Hepatic stellate cell (primary cell): ENCODE data around the gene KRTAP4-5.
"Not testable (repeated sequence)": the region's sequence is repeated elsewhere in the genome, so short reads cannot be mapped to it uniquely, and the experiment has no call there.

Source experiments
- DNase-seq: peaks from one replicate; pipeline ENCODE4 v3.0.0; 2011; ENCODE audit warnings: low spot score

Gene KRTAP4-5

GRCh38 chr17:41108728-41109386 lies 40.8 kb downstream of the KRTAP4-5 start:
- DNase-seq, result not testable (repeated sequence)

GRCh38 chr17:41107941-41108450 lies 41.6 kb downstream of the KRTAP4-5 start:
- DNase-seq, result no peak

DNA sequence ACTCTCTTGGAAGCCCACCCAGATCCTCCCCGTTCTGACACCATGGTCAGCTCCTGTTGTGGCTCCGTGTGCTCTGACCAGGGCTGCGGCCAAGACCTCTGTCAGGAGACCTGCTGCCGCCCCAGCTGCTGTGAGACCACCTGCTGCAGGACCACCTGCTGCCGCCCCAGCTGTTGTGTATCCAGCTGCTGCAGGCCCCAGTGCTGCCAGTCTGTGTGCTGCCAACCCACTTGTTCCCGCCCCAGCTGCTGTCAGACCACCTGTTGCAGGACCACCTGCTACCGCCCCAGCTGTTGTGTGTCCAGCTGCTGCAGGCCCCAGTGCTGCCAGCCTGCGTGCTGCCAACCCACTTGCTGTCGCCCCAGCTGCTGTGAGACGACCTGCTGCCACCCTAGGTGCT lies 44.3 kb downstream of the KRTAP4-5 start, which contains the start of gene KRTAP4-9:
Gene KRTAP4-9 (plus strand): TSS at position 43 of the 400 bp plus-strand sequence. CDS start 0 bp downstream, at position 43.
- DNase-seq, result not testable (repeated sequence)

DNA sequence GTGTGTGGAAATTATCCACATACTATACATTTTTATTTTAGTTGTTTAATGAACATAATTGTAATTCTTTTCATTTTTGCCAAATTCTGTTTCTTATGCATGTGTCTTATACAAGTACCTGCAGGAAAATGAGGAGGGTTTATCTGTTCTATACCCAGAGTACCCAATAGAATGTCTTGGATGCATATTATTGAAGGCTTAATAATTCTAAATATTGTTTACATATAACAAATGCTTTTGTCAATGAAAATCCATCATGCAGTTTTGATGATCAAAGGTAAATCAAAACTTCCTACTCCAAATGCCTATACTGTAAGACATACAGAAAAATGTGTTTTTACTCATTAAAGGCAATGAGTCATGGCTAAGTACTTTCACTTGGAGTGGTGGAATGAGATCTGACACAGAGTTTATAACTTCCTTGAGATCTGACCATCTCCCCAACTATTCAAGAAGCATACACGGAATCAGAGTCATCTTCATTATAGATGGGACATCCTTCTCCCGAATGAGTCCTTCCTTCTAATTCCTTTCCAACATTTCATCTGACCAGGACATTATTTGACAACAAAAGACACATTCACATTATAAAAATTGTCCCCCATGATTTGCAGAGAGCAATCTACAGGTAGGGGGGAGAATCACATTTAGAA lies 45.1 kb downstream of the KRTAP4-5 start:
- not testable (repeated sequence) for DNase-seq

DNA sequence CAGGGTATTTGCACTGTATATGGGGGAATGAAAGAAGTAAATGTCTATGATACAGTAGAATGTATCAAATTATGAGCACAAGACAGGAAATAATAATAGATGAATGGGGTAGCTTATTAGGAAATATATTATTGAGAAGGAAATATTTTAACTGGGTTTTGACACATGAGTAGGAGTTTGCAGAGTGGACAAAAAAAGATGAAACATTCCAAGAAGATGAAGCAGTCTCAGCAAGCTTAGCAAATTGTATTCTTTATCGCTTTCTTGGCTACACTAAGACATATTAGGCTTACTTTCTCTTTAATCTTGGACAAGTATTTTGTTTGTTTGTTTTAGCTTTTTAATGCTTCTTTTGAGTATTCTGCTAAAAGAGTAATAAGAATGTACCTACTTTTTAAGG lies 45.7 kb downstream of the KRTAP4-5 start:
- no peak for DNase-seq

- no peak for DNase-seq
These were observed 47.9 kb downstream of the KRTAP4-5 start, which contains the start of gene KRTAP4-16 for GRCh38 chr17:41101586-41102259. Gene KRTAP4-16, minus strand, starts transcription at chr17:41102209. Its CDS starts 0 bp downstream, at chr17:41102209.

GRCh38 chr17:41099682-41100480 lies 49.7 kb downstream of the KRTAP4-5 start:
- not testable (repeated sequence) for DNase-seq
